GM21737 (cell line): ENCODE results near the gene MBD1.
"Not testable (repeated sequence)": the region's sequence is repeated elsewhere in the genome, so short reads cannot be mapped to it uniquely, and the experiment has no call there.

ENCODE experiments used
- ATAC-seq: cut with Tn5 transposase; IDR thresholded peaks from one replicate; pipeline ENCODE4 v1.9.1; 2021; ENCODE audit warnings: mild to moderate bottlenecking, moderate library complexity; ENCODE audit not compliant: unreplicated experiment

The MBD1 gene

GRCh38 chr18:50297621-50298442, 16.5 kb upstream of the MBD1 start:
- peak; percentile 97 for ATAC-seq

GRCh38 chr18:50293039-50293438, 11.7 kb upstream of the MBD1 start:
- ATAC-seq = no peak

GRCh38 chr18:50289108-50289443, 7.8 kb upstream of the MBD1 start:
- no peak for ATAC-seq

GRCh38 chr18:50288348-50289107, 7.2 kb upstream of the MBD1 start:
- not testable (repeated sequence) for ATAC-seq

- ATAC-seq = peak; percentile 87
Measured at GRCh38 chr18:50287441-50288347, 6.4 kb upstream of the MBD1 start, which contains the start of gene CXXC1. TSS of gene CXXC1 (minus strand) at chr18:50287692. CDS start at chr18:50287589, 103 bp downstream.

- no peak for ATAC-seq
Measured at GRCh38 chr18:50287028-50287440, 5.7 kb upstream of the MBD1 start.

- no peak for ATAC-seq
Measured at GRCh38 chr18:50286391-50287027, 5.2 kb upstream of the MBD1 start.

GRCh38 chr18:50285631-50286321, 4.5 kb upstream of the MBD1 start:
- ATAC-seq = no peak

- ATAC-seq = no peak
Measured at GRCh38 chr18:50285071-50285470, 3.7 kb upstream of the MBD1 start.

GRCh38 chr18:50284255-50284885, 3.0 kb upstream of the MBD1 start:
- ATAC-seq = no peak

GRCh38 chr18:50283469-50284209, 2.3 kb upstream of the MBD1 start:
- ATAC-seq = no peak

GRCh38 chr18:50282521-50283335, 1.4 kb upstream of the MBD1 start:
- no peak for ATAC-seq

- ATAC-seq = no peak
Measured at GRCh38 chr18:50281972-50282520, 723 bp upstream of the MBD1 start.

GRCh38 chr18:50280707-50281294, 522 bp downstream of the MBD1 start:
- ATAC-seq = no peak

GRCh38 chr18:50279752-50280151, 1.6 kb downstream of the MBD1 start:
- no peak for ATAC-seq

GRCh38 chr18:50277942-50278341, 3.4 kb downstream of the MBD1 start:
- no peak for ATAC-seq

GRCh38 chr18:50276452-50276851, 4.9 kb downstream of the MBD1 start:
- ATAC-seq = no peak
